GM10248 (cell line): ENCODE measurements around the gene ATP9B.

ENCODE experiments used
- CTCF ChIA-PET: fragments of 300-600 bp; sonication (Branson Sonifier 250); formaldehyde crosslinking; extraction: SDS; loops from one replicate; lab custom pipeline; 2021; ENCODE audit warnings: antibody characterized with exemption; lab: Yijun Ruan, JAX
- POLR2A ChIA-PET: fragments of 350-650 bp; sonication (Branson Sonifier 250); formaldehyde crosslinking; extraction: SDS; loops from one replicate; lab custom pipeline; 2020; ENCODE audit warnings: antibody characterized with exemption; lab: Yijun Ruan, JAX
- DNase-seq: peaks from one replicate; pipeline ENCODE4 v3.0.0; 2012; ENCODE audit errors: extremely low spot score
- CTCF ChIP-seq: IDR thresholded peaks from 2 replicates; pipeline ENCODE4 v1.5.1; 2012; ENCODE audit warnings: mild to moderate bottlenecking, low read depth; ENCODE audit errors: extremely low read depth, missing control alignments, control extremely low read depth

Gene ATP9B

GRCh38 chr18:79332646-79333045 lies 263.5 kb downstream of the ATP9B start:
- TF ChIP-seq CTCF = no peak
- ChIA-PET CTCF (no interaction called here), POLR2A (no interaction called here)
- no peak for DNase-seq

GRCh38 chr18:79333046-79333445 lies 263.9 kb downstream of the ATP9B start:
- TF ChIP-seq CTCF = no peak
- CTCF ChIA-PET = interaction anchor here (1.1 kb wide), 1 partner anchor 48 kb away, joined by 3 read pairs; no protein-coding TSS in a partner anchor
- no peak for DNase-seq
- POLR2A ChIA-PET = no interaction called here

GRCh38 chr18:79334496-79335233 lies 265.5 kb downstream of the ATP9B start:
- POLR2A ChIA-PET = no interaction called here
- CTCF ChIA-PET = interaction anchor here (1.1 kb wide), 1 partner anchor 10 kb away, joined by 3 read pairs; no protein-coding TSS in a partner anchor
- DNase-seq = no peak
- TF ChIP-seq CTCF = no peak

GRCh38 chr18:79335833-79336360 lies 266.7 kb downstream of the ATP9B start:
- POLR2A ChIA-PET = no interaction called here
- CTCF ChIA-PET = interaction anchor here (1.1 kb wide), 1 partner anchor 9 kb away, joined by 3 read pairs; no protein-coding TSS in a partner anchor
- DNase-seq = no peak
- TF ChIP-seq CTCF = no peak

- no peak for DNase-seq
- TF ChIP-seq CTCF = no peak
- ChIA-PET CTCF (no interaction called here), POLR2A (no interaction called here)
Measured at GRCh38 chr18:79336556-79337142, 267.5 kb downstream of the ATP9B start.

- no peak for DNase-seq
- ChIA-PET CTCF (no interaction called here), POLR2A (no interaction called here)
- TF ChIP-seq CTCF = no peak
Measured at GRCh38 chr18:79337184-79337583, 268.0 kb downstream of the ATP9B start.
